ENCODE data around the gene LBP.
"Not testable (repeated sequence)": the region's sequence is repeated elsewhere in the genome, so short reads cannot be mapped to it uniquely, and the experiment has no call there.

The LBP gene

GRCh38 chr20:38402089-38402488 is 55.8 kb downstream of the LBP start:
- no peak for DNase-seq

GRCh38 chr20:38402816-38403215 is 56.5 kb downstream of the LBP start:
- no peak for DNase-seq

GRCh38 chr20:38404016-38404415 is 57.7 kb downstream of the LBP start:
- DNase-seq: no peak

GRCh38 chr20:38405132-38405531 is 58.9 kb downstream of the LBP start:
- DNase-seq: no peak

- no peak for DNase-seq
Observed at GRCh38 chr20:38406476-38406875, 60.2 kb downstream of the LBP start.

- DNase-seq: no peak
Observed at GRCh38 chr20:38407321-38407720, 61.0 kb downstream of the LBP start.

- DNase-seq: not testable (repeated sequence)
Observed at GRCh38 chr20:38407822-38408221, 61.5 kb downstream of the LBP start.

- DNase-seq: no peak
Observed at GRCh38 chr20:38412877-38413577, 66.7 kb downstream of the LBP start.

- DNase-seq: no peak
Observed at GRCh38 chr20:38414769-38415450, 68.6 kb downstream of the LBP start.

- no peak for DNase-seq
Observed at GRCh38 chr20:38418509-38419204, 72.4 kb downstream of the LBP start.

- DNase-seq: no peak
Observed at GRCh38 chr20:38420388-38421085, 74.3 kb downstream of the LBP start.

- DNase-seq: no peak
Observed at GRCh38 chr20:38421915-38422314, 75.6 kb downstream of the LBP start.

GRCh38 chr20:38423541-38423940 is 77.3 kb downstream of the LBP start:
- DNase-seq: no peak

- no peak for DNase-seq
Observed at GRCh38 chr20:38424401-38424800, 78.1 kb downstream of the LBP start.

GRCh38 chr20:38426006-38426897 is 80.0 kb downstream of the LBP start:
- no peak for DNase-seq
